Measurements from ENCODE around the gene ARL2BP. TPM values are rescaled to one million over a fixed set of nuclear protein-coding genes. Genes with fewer than 3 reads are reported as not detected.

Gene ARL2BP
- total and polyA plus RNA-seq, 10 of the 15 experiments (the other 5 are each of a cell fraction or from before 2014, with no cell fraction given): 12.5 to 56.6 (median 29.7) TPM

GRCh38 chr16:57276596-57276995 lies 31.5 kb downstream of the ARL2BP start (continued):
- no peak for TF ChIP-seq CTCF (IDR thresholded peaks at IDR 0.05 in 2 of 3, conservative IDR thresholded peaks at IDR 0.05 in 1 of 3; ENCODE audit: control insufficient read depth in 2 of 3, extremely low read depth in 1 of 3, insufficient read depth in 1 of 3, low read depth in 3 of 3, low read length in 3 of 3)
- TF ChIP-seq NFIC (IDR thresholded peaks at IDR 0.05; ENCODE audit: low read depth, low read length): no peak
- no peak for TF ChIP-seq NR2F1 (conservative IDR thresholded peaks at IDR 0.05)
- TF ChIP-seq NFXL1 (IDR thresholded peaks at IDR 0.05; ENCODE audit: borderline replicate concordance): no peak
- no peak for TF ChIP-seq SMAD1 (IDR thresholded peaks at IDR 0.05; ENCODE audit: low read depth, partially characterized antibody)
- no peak for TF ChIP-seq MYC (IDR thresholded peaks at IDR 0.05; ENCODE audit: insufficient read depth, insufficient read length, insufficient replicate concordance, low read length, severe bottlenecking)
- TF ChIP-seq, protein P1, sequence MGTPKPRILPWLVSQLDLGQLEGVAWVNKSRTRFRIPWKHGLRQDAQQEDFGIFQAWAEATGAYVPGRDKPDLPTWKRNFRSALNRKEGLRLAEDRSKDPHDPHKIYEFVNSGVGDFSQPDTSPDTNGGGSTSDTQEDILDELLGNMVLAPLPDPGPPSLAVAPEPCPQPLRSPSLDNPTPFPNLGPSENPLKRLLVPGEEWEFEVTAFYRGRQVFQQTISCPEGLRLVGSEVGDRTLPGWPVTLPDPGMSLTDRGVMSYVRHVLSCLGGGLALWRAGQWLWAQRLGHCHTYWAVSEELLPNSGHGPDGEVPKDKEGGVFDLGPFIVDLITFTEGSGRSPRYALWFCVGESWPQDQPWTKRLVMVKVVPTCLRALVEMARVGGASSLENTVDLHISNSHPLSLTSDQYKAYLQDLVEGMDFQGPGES (IDR thresholded peaks at IDR 0.05): no peak

DNA sequence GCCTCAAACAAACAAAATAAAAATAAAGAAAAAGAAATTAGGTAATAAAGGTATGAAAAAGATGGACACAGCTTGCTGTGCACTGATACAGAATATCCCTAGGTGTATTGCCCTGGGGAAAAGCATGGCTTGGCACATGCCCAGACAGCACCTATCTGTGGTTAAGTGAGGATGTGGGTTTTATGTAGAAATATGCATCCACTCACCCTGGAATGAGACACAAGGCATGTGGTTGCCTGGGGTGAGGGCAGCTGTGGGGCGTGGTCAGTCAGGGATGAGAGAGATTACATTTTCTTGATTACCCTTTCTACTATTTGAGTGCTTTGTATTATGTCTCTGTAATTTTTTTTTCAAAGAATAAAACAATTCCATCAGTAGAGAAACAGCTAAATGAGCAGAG lies 32.5 kb downstream of the ARL2BP start:
- H3K9me3 ChIP-seq (replicated peaks; ENCODE audit: control insufficient read depth, insufficient read depth, low read length): no peaks in the 10 kb centered on the region
- no TSS peak for BruUV-seq (replicated peaks)
- RAD21 ChIA-PET (ENCODE audit: unreplicated experiment): no interaction called here
- no peak for DNase-seq (ENCODE audit: low read depth, low spot score)
- no peak overlapping the region for H3K4me3 ChIP-seq
- peak; percentile 88 for ATAC-seq
- POLR2A ChIA-PET: interaction anchor here (1.0 to 1.4 kb wide), 2 partner anchors 18 to 56 kb away, joined by 3 to 4 read pairs; no protein-coding TSS in a partner anchor
- 0% methylated on average over 1 of the region's 1 CpG for WGBS (ENCODE audit: insufficient coverage, insufficient replicate concordance, low lambda C conversion rate, missing lambda C conversion rate)
- H3K4me2 ChIP-seq (ENCODE audit: control insufficient read depth, insufficient read depth): no peak overlapping the region
- no peaks in the 10 kb centered on the region for H3K4me1 ChIP-seq (ENCODE audit: control insufficient read depth, insufficient read depth, low read length)
- no peak overlapping the region for H2AFZ ChIP-seq (ENCODE audit: control insufficient read depth, low read depth, low read length)
- no peak overlapping the region for H3K27ac ChIP-seq (ENCODE audit: control insufficient read depth, insufficient read depth)
- in situ Hi-C loops (cut with MboI): no loop called here
- intact Hi-C loops (cut with micrococcal nuclease; ENCODE audit: unreplicated experiment): no loop called here
- no peaks in the 10 kb centered on the region for H3K79me2 ChIP-seq (ENCODE audit: control insufficient read depth, insufficient read depth, low read length)
- no peaks in the 10 kb centered on the region for H3K36me3 ChIP-seq (ENCODE audit: control insufficient read depth in 2 of 2, insufficient read depth in 2 of 2, low read length in 1 of 2)
- SMC1A ChIA-PET (ENCODE audit: uncharacterized antibody, unreplicated experiment): interaction anchor here (1.1 to 1.7 kb wide), 4 partner anchors 10 to 245 kb away, joined by 3 to 4 read pairs (median 3); no protein-coding TSS in a partner anchor
- no peak for FAIRE-seq
- no peak overlapping the region for H3K9ac ChIP-seq (ENCODE audit: control insufficient read depth, insufficient read depth, low read length)
- no peaks in the 10 kb centered on the region for H4K20me1 ChIP-seq (ENCODE audit: control insufficient read depth, insufficient read depth)
- CTCF ChIA-PET: interaction anchor here (1.2 kb wide), 1 partner anchor 39 kb away, joined by 3 read pairs; no protein-coding TSS in a partner anchor
- no peaks in the 10 kb centered on the region; a peak in 1 of 4 replicates for H3K27me3 ChIP-seq (replicated peaks in 1 of 2; ENCODE audit: control insufficient read depth in 2 of 2, insufficient read depth in 2 of 2, low read length in 1 of 2)
- TF ChIP-seq POU2F2 (IDR thresholded peaks at IDR 0.05; ENCODE audit: borderline replicate concordance, low read depth, low read length) (no peak; the same call in 2 of the 3 replicates), CBX5 (IDR thresholded peaks at IDR 0.05; ENCODE audit: low read depth) (no peak), IKZF2 (IDR thresholded peaks at IDR 0.05) (peak; percentile 33 to 35; a peak in 1 of 4 replicates), HDGF (IDR thresholded peaks at IDR 0.05) (no peak), YBX1 (IDR thresholded peaks at IDR 0.05) (no peak), DPF2 (IDR thresholded peaks at IDR 0.05) (no peak), RUNX3 (IDR thresholded peaks at IDR 0.05; ENCODE audit: low read length) (peak; percentile 62), POLR2AphosphoS5 (IDR thresholded peaks at IDR 0.05; ENCODE audit: low read length) (no peak), MYC (IDR thresholded peaks at IDR 0.05; ENCODE audit: insufficient read depth, insufficient read length, insufficient replicate concordance, low read length, severe bottlenecking) (no peak), RELA (IDR thresholded peaks at IDR 0.05; ENCODE audit: borderline replicate concordance, partially characterized antibody) (no peak), USF1 (IDR thresholded peaks at IDR 0.05; ENCODE audit: borderline replicate concordance, extremely low read length, insufficient read depth, low read depth, low read length) (no peak)
- TF ChIP-seq, protein P2, sequence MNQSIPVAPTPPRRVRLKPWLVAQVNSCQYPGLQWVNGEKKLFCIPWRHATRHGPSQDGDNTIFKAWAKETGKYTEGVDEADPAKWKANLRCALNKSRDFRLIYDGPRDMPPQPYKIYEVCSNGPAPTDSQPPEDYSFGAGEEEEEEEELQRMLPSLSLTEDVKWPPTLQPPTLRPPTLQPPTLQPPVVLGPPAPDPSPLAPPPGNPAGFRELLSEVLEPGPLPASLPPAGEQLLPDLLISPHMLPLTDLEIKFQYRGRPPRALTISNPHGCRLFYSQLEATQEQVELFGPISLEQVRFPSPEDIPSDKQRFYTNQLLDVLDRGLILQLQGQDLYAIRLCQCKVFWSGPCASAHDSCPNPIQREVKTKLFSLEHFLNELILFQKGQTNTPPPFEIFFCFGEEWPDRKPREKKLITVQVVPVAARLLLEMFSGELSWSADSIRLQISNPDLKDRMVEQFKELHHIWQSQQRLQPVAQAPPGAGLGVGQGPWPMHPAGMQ (IDR thresholded peaks at IDR 0.05; ENCODE audit: borderline replicate concordance): no peak
